Activated T-cell treated with anti-CD3 and anti-CD28 coated beads for 24 hours (primary cell): ENCODE data around the gene KLRF1.
A peak's percentile ranks its signal among the peaks of the same experiment; 100 is the strongest.

Experiments
- DNase-seq: peaks from one replicate; pipeline ENCODE4 v3.0.0-alpha.2; 2020; ENCODE audit warnings: low read depth

Gene KLRF1, protein sequence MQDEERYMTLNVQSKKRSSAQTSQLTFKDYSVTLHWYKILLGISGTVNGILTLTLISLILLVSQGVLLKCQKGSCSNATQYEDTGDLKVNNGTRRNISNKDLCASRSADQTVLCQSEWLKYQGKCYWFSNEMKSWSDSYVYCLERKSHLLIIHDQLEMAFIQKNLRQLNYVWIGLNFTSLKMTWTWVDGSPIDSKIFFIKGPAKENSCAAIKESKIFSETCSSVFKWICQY

GRCh38 chr12:9827209-9827888 is at the start of gene KLRF1:
KLRF1 (plus strand) TSS chr12:9827481; CDS start chr12:9827545, 64 bp downstream.
- DNase-seq: no peak

GRCh38 chr12:9779209-9779608 is 48.1 kb upstream of the KLRF1 start:
- DNase-seq: no peak

GRCh38 chr12:9781360-9781759 is 45.9 kb upstream of the KLRF1 start:
- no peak for DNase-seq

DNA sequence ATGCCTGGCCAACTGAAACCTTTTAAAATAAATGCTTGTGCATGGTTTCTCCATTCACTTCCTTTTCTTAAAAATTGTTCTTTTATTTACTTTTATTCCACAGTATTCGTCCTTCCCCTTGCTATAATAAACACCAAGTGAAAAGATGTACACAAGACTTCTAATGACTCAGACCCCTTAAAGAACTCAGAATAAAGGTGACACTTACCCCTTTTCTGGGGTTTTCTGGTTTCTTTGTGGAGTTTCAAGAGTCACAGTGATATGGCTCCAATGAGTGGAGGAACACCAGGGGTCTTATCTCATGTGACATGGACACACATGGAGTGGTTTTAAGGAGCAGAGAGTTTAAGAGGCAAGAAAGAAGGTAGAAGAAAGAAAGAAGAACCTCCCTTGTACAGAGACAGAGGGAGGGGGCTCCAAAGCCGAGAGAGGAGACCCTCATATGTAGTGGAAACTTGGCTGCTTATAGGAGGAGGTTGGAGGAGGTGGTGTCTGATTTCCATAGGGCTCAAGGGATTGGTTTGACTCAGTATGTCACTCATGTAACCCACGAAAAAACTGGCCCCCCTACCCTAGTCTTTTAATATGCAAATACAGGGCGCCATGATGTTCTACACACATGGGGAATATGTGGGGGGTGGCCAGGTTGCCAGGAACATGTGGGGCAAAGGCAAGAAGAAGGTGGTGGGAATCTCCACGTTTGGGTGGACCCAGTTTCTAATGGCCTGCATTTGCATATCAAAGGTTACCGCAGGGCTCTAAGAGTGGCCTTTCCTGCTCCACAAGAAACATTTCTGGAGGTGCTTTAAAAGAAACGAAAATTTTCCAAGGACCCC is 44.5 kb upstream of the KLRF1 start:
- no peak for DNase-seq

DNA sequence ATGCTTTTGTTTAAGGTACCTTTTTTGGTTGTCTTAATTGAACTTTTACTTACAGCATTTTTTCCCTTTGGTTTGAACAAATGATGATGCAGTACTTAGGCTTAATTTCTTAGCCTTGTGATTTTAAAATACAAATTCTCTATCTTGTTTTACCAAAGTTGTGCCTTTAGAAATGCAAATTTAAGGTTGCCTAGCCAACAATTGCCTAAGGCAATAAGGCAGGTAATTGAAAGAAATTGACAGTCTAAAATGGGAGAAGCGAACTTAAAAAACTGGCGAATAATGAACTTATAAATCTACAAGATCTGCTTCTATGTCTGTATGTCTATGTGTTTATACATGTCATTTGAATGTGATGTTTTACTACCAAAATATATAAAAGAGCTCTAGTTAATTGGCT is 43.0 kb upstream of the KLRF1 start:
- no peak for DNase-seq

GRCh38 chr12:9784816-9785215 is 42.5 kb upstream of the KLRF1 start:
- no peak for DNase-seq

DNA sequence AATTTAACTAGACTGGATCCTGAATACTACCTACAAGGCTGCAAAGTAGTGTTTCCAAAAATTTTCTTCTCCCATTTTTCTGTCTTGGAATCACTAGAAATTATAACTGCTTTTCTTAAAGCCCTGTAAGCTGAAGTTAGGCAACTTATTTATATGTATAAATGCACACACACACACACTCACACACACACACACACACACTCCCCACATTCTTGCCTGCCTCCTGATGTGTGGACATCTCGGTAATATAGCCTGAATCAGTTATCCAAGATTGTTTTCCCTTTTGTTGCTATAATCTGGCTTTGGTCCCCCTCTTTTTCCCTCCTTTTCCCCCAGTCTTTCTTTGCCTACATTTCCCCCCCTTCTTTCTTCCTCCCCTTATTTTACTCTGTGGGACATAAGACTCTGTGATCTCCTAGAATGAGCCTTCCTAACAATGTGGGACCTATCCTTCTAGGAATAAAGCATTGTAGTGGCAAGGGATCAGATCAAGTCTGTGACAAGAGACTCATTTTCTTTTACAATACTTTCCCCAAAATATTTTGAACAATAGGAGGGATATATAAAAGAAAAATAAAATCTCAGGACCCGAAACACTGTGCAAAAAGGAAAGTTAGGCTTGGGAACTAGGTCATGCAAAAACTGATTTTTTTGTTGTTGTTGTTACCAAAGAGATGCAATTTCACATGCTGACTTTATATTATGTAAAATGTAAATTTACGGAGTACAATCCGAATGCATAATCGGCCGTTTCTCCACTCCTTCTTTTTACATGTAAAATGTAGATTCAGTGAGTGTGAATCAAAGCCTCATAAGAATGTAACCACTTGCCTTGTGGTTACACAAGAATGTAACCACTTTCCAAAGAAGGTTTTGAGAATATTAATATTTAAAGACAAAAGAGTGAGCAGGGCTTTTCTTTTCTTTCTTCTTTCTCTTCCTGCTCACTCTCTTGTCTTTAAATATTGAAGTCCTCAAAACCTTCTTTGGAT is 40.3 kb upstream of the KLRF1 start:
- DNase-seq: no peak

DNA sequence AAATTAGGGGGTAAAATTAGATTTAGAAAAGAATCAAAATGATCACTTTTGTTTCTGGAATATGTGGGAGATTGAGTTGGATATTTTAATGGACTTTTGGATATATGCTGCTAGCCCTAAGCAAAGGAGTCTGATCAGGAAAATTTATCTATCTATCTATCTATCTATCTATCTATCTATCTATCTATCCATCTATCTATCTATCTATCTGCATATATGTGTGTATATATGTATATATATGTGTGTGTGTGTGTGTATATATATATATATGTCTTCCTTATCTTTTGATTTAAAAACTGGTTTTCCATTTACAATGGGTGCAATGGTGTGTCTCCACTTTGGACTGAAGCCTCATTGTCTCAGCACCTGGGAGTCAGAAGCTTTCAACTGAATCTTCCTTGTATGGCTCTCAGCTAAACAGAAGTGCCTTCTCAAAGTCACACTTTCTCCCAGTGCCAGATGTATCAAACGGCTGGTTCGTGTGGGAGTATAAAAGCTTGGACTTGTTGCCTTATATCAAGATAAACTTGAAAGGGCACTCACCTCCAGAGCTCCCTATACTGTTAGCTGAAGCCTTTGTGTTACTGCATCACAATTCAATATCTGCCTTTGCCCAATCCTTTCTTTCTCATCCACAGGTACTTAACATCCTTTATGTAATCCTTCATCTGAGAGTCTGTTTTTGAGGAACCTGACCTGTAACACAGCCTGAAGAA is 34.9 kb upstream of the KLRF1 start:
- DNase-seq: no peak

GRCh38 chr12:9792961-9793617 is 34.2 kb upstream of the KLRF1 start:
- DNase-seq: no peak

- no peak for DNase-seq
These were observed 33.4 kb upstream of the KLRF1 start for GRCh38 chr12:9793779-9794395.

GRCh38 chr12:9794484-9795093 is 32.7 kb upstream of the KLRF1 start:
- no peak for DNase-seq

GRCh38 chr12:9795945-9796344 is 31.3 kb upstream of the KLRF1 start:
- no peak for DNase-seq

DNA sequence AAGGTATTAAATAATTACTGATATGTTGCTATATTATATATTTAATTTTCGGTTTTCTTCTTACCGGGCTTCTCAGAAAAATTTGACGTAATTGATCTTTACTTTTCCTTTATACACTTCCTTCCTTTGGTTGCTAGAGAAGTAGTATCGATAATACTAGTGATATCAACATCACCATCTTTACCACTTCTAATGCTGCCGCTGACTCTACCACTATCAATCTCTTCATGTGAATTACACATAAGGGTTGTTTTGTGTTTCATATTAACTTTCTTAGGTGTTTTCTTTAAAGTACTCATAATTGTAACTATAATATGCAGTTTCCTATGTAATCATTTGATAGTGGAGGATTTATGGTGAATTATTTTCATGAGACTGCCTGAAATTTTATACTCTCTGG is 30.9 kb upstream of the KLRF1 start:
- DNase-seq: no peak

GRCh38 chr12:9796971-9797370 is 30.3 kb upstream of the KLRF1 start:
- no peak for DNase-seq

GRCh38 chr12:9797722-9798619 is 29.3 kb upstream of the KLRF1 start:
- DNase-seq: peak; percentile 53

DNA sequence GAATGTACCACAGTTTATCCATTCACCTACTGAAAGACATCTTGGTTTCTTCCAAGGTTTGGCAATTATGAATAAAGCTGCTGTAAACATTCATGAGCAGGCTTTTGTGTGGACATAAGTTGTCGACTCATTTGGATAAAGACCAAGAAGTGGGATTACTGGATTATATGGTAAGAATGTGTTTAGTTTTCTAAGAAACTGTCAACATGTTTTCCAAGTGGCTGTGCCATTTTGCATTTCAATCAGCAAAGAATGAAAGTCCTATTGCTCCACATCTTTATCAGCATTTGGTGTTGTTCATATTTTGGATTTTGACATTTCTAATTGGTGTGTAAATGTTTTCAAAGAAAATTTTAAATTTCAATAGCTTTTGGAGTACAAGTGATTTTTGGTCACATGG is 27.3 kb upstream of the KLRF1 start:
- no peak for DNase-seq

DNA sequence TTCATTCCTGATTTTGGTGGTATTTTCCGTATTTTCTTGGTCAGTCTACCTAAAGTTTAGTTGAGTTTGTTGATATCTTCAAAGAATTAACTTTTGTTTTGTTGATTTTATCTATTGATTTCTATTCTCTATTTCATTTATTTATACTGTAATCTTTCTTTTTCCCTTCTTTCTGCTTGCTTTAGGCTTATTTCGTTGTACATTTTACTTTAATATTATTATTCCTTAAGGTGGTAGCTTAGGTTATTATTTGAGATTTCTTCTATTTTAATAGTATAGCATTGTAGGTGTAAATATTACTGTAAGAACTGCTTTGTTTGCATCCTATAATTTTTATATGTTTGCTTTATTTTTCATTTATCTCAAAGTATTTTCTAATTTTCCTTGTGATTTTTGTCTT is 21.4 kb upstream of the KLRF1 start:
- no peak for DNase-seq

DNA sequence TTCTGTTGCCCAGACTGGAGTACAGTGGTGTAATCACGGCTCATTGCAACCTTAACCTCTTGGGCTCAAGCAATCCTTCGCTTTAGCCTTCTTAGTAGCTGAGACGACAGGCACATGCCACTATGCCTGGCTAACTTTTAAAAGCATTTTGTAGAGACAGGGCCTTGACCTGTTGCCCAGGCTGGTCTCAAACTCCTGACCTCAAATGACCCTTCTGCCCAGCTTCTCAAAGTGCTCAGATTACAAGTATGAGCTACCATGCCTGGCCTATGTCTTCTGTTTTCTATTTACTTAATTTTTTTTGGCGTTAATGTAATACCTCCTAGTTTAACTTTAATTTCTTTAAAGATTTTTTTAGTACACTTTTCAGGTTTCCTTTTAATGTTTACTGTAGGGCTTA is 20.6 kb upstream of the KLRF1 start:
- no peak for DNase-seq

DNA sequence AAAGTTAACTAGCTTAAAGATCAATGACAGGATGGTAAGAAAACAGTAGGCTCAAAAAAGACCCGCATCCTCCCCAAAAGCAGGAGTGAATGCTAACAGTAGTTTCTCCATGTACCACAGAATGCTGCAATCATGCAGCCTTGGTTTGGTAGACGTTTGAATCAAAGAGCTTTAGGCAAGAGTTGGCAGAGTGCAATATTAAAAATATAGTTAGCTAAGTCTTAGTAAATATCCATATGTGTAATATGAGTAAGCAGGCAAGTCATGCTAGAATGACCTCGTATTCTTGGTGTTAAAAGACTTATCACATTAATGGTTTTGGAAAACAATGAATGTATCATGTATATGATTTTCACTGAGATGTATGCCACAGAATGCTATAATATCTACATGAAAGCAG is 18.8 kb upstream of the KLRF1 start:
- DNase-seq: no peak
